BJ (cell line): ENCODE measurements around the gene ENTR1. TPM values are rescaled to one million over a fixed set of nuclear protein-coding genes. Genes with fewer than 3 reads are reported as not detected.

Experiments
- CTCF ChIA-PET: fragments of 350-600 bp; formaldehyde crosslinking; extraction: SDS; loops from one replicate; lab custom pipeline; 2021; ENCODE audit warnings: antibody characterized with exemption, inconsistent platforms; lab: Yijun Ruan, JAX
- POLR2A ChIA-PET: fragments of 300-600 bp; sonication (Branson Sonifier 250); formaldehyde crosslinking; extraction: SDS; loops from one replicate; lab custom pipeline; 2021; ENCODE audit warnings: antibody characterized with exemption; lab: Charles Lee
- DNase-seq: peaks from one replicate; pipeline ENCODE4 v3.0.0-alpha.2; 2011; ENCODE audit warnings: low read depth
- H3K27me3 ChIP-seq: 2 replicates; pipeline ENCODE4 v1.6.0; 2011; ENCODE audit warnings: low read length; ENCODE audit not compliant: control insufficient read depth, insufficient read depth
- H3K36me3 ChIP-seq: 2 replicates; pipeline ENCODE4 v1.5.1; 2011; ENCODE audit warnings: low read length; ENCODE audit not compliant: control insufficient read depth, insufficient read depth
- H3K4me3 ChIP-seq: 2 replicates; pipeline ENCODE4 v1.5.1; 2011; ENCODE audit warnings: low read depth, mild to moderate bottlenecking, control low read depth, low read length
- polyA plus RNA-seq: library from polyadenylated mRNA; depleted of rRNA; stranded (reverse); fragments of >200 nt; gene quantifications from 2 replicates; pipeline ENCODE4 v1.2.3, GENCODE V29; 2011
- TF ChIP-seq, protein P1 (sequence below): IDR thresholded peaks from 2 replicates; pipeline ENCODE4 v1.5.1; 2011; ENCODE audit warnings: low read depth, mild to moderate bottlenecking, control low read depth, inconsistent platforms, low read length, moderate library complexity; ENCODE audit not compliant: insufficient read depth

Gene ENTR1
- polyA plus RNA-seq, 1 experiment: 28.0 TPM

DNA sequence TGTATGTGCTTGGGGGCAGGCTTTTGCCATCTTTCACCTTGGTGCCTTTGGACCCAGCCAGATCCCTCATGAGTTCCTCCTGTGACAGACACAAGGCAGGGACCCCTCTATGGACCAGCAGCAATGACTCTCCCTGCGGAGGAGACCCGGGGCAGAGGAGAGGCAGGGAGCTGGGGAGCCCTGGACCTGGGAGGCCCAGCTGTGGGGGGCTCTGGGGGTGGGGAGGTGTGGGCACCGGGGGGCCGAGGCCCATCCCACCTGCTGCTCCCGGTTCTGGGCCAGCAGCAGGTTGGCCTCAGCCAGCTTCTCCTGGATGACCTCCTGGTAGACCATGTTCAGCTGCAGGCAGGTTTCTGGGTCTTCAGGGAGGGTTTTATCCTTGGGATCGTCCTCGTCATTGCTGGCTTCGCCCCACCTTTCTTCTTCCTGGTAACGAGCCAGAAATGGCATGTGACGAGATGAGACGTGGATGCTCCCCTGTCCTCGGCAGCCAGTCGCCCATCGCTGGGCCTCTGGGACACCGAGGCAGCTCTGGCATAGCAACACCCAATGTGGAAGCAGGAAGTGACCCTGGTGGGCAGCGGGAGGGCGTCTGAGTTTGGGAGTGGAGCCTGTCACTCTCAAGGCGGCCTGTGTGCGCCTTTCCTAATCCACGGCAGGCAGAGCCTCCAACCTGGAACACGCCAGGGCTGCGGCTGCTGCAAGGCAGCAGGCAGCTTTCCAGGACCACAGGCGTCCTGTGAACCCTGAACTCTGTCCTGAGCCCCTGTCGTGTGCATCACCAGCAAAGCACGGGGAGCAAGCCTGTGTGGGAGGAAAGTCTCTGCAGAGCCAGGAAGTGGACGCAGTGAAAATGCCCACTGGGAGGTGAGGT, 14.8 kb downstream of the ENTR1 start:
- TF ChIP-seq, protein P1, sequence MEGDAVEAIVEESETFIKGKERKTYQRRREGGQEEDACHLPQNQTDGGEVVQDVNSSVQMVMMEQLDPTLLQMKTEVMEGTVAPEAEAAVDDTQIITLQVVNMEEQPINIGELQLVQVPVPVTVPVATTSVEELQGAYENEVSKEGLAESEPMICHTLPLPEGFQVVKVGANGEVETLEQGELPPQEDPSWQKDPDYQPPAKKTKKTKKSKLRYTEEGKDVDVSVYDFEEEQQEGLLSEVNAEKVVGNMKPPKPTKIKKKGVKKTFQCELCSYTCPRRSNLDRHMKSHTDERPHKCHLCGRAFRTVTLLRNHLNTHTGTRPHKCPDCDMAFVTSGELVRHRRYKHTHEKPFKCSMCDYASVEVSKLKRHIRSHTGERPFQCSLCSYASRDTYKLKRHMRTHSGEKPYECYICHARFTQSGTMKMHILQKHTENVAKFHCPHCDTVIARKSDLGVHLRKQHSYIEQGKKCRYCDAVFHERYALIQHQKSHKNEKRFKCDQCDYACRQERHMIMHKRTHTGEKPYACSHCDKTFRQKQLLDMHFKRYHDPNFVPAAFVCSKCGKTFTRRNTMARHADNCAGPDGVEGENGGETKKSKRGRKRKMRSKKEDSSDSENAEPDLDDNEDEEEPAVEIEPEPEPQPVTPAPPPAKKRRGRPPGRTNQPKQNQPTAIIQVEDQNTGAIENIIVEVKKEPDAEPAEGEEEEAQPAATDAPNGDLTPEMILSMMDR: no peak
- no peaks in the 10 kb centered on the region for H3K27me3 ChIP-seq
- no peak overlapping the region for H3K4me3 ChIP-seq
- ChIA-PET POLR2A (no interaction called here), CTCF (interaction anchor here (1.0 to 1.1 kb wide), 2 partner anchors 42 to 83 kb away, joined by 3 to 5 read pairs; no protein-coding TSS in a partner anchor)
- peaks cover 54% of the 10 kb centered on the region for H3K36me3 ChIP-seq
- DNase-seq: no peak

DNA sequence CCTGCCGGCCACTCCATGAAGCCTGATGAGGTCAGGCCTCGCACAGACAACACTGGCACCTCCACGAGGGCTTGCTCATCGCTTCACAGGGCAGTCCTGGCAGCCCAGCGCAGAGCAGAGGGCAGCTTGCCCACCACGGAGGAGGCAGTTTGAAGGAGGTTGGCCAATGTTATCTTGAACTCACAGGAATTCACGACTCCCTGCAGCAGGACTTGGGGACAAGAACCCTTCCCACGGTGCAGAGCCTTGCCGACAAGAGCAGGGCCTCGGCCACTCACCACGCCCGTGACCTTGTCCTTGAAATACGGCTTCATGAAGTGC, 15.4 kb downstream of the ENTR1 start:
- TF ChIP-seq, protein P1: no peak
- POLR2A ChIA-PET: no interaction called here
- CTCF ChIA-PET: interaction anchor here (1.0 kb wide), 1 partner anchor 82 kb away, joined by 5 read pairs; no protein-coding TSS in a partner anchor
- DNase-seq: no peak
- peaks cover 55% of the 10 kb centered on the region for H3K36me3 ChIP-seq
- H3K27me3 ChIP-seq: no peaks in the 10 kb centered on the region
- H3K4me3 ChIP-seq: no peak overlapping the region

GRCh38 chr9:136394312-136395019, 15.9 kb downstream of the ENTR1 start:
- H3K27me3 ChIP-seq: no peaks in the 10 kb centered on the region
- peaks cover 58% of the 10 kb centered on the region for H3K36me3 ChIP-seq
- CTCF ChIA-PET: no interaction called here
- TF ChIP-seq, protein P1: no peak
- DNase-seq: no peak
- H3K4me3 ChIP-seq: no peak overlapping the region
- POLR2A ChIA-PET: no interaction called here

- Histone ChIP-seq H3K27me3 (no peaks in the 10 kb centered on the region), H3K36me3 (peaks cover 63% of the 10 kb centered on the region), H3K4me3 (no peak overlapping the region)
- TF ChIP-seq, protein P1: no peak
- no peak for DNase-seq
- ChIA-PET CTCF (interaction anchor here (1.0 kb wide), 2 partner anchors 16 to 21 kb away, joined by 3 read pairs; no protein-coding TSS in a partner anchor), POLR2A (no interaction called here)
Measured at GRCh38 chr9:136393531-136393930, 16.9 kb downstream of the ENTR1 start.
